ENCODE results near the gene TTC1. TPM values are rescaled to one million over a fixed set of nuclear protein-coding genes. Genes with fewer than 3 reads are reported as not detected.

The TTC1 gene
- total RNA-seq, 1 donor from 2014 or later = 49.9 TPM

- no peaks in the 10 kb centered on the region for H3K9me3 Mint-ChIP-seq (ENCODE audit: unreplicated experiment)
- peaks cover 6% of the 10 kb centered on the region for H3K4me1 Mint-ChIP-seq (ENCODE audit: unreplicated experiment)
- H3K27ac Mint-ChIP-seq (ENCODE audit: unreplicated experiment) = no peak overlapping the region
Measured at GRCh38 chr5:160088805-160089204, 79.9 kb downstream of the TTC1 start.

GRCh38 chr5:160089531-160089930 is 80.6 kb downstream of the TTC1 start:
- no peaks in the 10 kb centered on the region for H3K9me3 Mint-ChIP-seq (ENCODE audit: unreplicated experiment)
- H3K27ac Mint-ChIP-seq (ENCODE audit: unreplicated experiment) = no peak overlapping the region
- no peak for TF ChIP-seq CTCF (IDR thresholded peaks at IDR 0.05)
- DNase-seq (ENCODE audit: extremely low spot score, unreplicated experiment) = no peak
- H3K4me1 Mint-ChIP-seq (ENCODE audit: unreplicated experiment) = peaks cover 5% of the 10 kb centered on the region
- H3K36me3 Mint-ChIP-seq (ENCODE audit: unreplicated experiment) = peaks cover 22% of the 10 kb centered on the region
- no peak overlapping the region for H3K4me3 Mint-ChIP-seq (ENCODE audit: unreplicated experiment)
- H3K27me3 Mint-ChIP-seq (ENCODE audit: unreplicated experiment) = no peaks in the 10 kb centered on the region

More at GRCh38 chr5:160088805-160089204, 79.9 kb downstream of the TTC1 start:
- Mint-ChIP-seq H3K27me3 (ENCODE audit: unreplicated experiment) (no peaks in the 10 kb centered on the region), H3K36me3 (ENCODE audit: unreplicated experiment) (peaks cover 18% of the 10 kb centered on the region), H3K4me3 (ENCODE audit: unreplicated experiment) (no peak overlapping the region)
- TF ChIP-seq CTCF (IDR thresholded peaks at IDR 0.05) = no peak
- no peak for DNase-seq (ENCODE audit: extremely low spot score, unreplicated experiment)

GRCh38 chr5:160090059-160090458 is 81.1 kb downstream of the TTC1 start:
- no peak for DNase-seq (ENCODE audit: extremely low spot score, unreplicated experiment)

GRCh38 chr5:160092514-160092913 is 83.6 kb downstream of the TTC1 start:
- Mint-ChIP-seq H3K4me3 (ENCODE audit: unreplicated experiment) (no peak overlapping the region), H3K36me3 (ENCODE audit: unreplicated experiment) (peaks cover 22% of the 10 kb centered on the region), H3K27me3 (ENCODE audit: unreplicated experiment) (no peaks in the 10 kb centered on the region), H3K27ac (ENCODE audit: unreplicated experiment) (no peak overlapping the region), H3K4me1 (ENCODE audit: unreplicated experiment) (peaks cover 6% of the 10 kb centered on the region), H3K9me3 (ENCODE audit: unreplicated experiment) (no peaks in the 10 kb centered on the region)
- no peak for TF ChIP-seq CTCF (IDR thresholded peaks at IDR 0.05)
- DNase-seq (ENCODE audit: extremely low spot score, unreplicated experiment) = no peak

More at GRCh38 chr5:160090059-160090458, 81.1 kb downstream of the TTC1 start:
- Mint-ChIP-seq H3K4me1 (ENCODE audit: unreplicated experiment) (peaks cover 6% of the 10 kb centered on the region), H3K36me3 (ENCODE audit: unreplicated experiment) (peaks cover 22% of the 10 kb centered on the region), H3K27me3 (ENCODE audit: unreplicated experiment) (no peaks in the 10 kb centered on the region), H3K4me3 (ENCODE audit: unreplicated experiment) (no peak overlapping the region), H3K27ac (ENCODE audit: unreplicated experiment) (no peak overlapping the region), H3K9me3 (ENCODE audit: unreplicated experiment) (no peaks in the 10 kb centered on the region)
- no peak for TF ChIP-seq CTCF (IDR thresholded peaks at IDR 0.05)

GRCh38 chr5:160092960-160093707 is 84.2 kb downstream of the TTC1 start:
- H3K27ac Mint-ChIP-seq (ENCODE audit: unreplicated experiment) = no peak overlapping the region
- DNase-seq (ENCODE audit: extremely low spot score, unreplicated experiment) = no peak
- H3K4me3 Mint-ChIP-seq (ENCODE audit: unreplicated experiment) = no peak overlapping the region

More at GRCh38 chr5:160092960-160093707, 84.2 kb downstream of the TTC1 start:
- no peak for TF ChIP-seq CTCF (IDR thresholded peaks at IDR 0.05)
- H3K27me3 Mint-ChIP-seq (ENCODE audit: unreplicated experiment) = no peaks in the 10 kb centered on the region
- H3K4me1 Mint-ChIP-seq (ENCODE audit: unreplicated experiment) = peaks cover 10% of the 10 kb centered on the region
- peaks cover 22% of the 10 kb centered on the region for H3K36me3 Mint-ChIP-seq (ENCODE audit: unreplicated experiment)
- H3K9me3 Mint-ChIP-seq (ENCODE audit: unreplicated experiment) = no peaks in the 10 kb centered on the region

All from osteocyte (in vitro differentiated cells).